ENCODE results near the gene TAS2R60. TPM values are rescaled to one million over a fixed set of nuclear protein-coding genes. Genes with fewer than 3 reads are reported as not detected.

The TAS2R60 gene
- total and polyA plus RNA-seq, 2 donors from 2014 or later, result not detected

DNA sequence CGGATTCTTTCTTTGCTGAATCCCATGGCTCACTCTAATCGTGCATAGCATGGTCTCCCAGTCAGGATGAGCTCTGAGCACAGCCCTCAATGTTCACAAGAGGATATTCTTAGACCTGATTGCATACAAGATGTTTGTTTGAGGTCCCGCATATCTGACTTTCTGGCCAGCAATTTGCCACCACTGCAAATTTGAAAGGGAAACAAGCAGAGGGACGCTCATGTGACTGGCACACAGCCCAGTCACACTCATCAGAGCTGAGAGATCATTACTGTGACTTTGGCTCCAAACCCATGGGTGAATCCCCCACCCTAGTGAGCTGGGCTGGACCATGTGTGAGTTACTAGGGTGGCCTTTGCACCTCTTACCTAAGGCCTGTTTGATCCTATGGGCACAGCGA, 44.3 kb downstream of the TAS2R60 start:
- H3K9ac ChIP-seq (ENCODE audit: low read length in 3 of 3), result no peak overlapping the region
- peak in 2 of 5 donors; percentile 37 to 82 for DNase-seq

GRCh38 chr7:143490717-143491306, 47.6 kb downstream of the TAS2R60 start:
- TF ChIP-seq CTCF (IDR thresholded peaks at IDR 0.05; ENCODE audit: borderline replicate concordance, extremely low read depth, insufficient read depth), result peak; percentile 51
- H3K36me3 ChIP-seq (ENCODE audit: control insufficient read depth in 2 of 3, insufficient read depth in 3 of 3, low read length in 3 of 3), result no peaks in the 10 kb centered on the region
- no peak overlapping the region for H3K4me3 ChIP-seq (ENCODE audit: low read length in 3 of 3)
- no peak overlapping the region for H3K9ac ChIP-seq (ENCODE audit: low read length in 3 of 3)
- peaks cover 0 to 3% (median 0%) of the 10 kb centered on the region in 3 donors for H3K4me1 ChIP-seq (ENCODE audit: control insufficient read depth in 2 of 3, insufficient read depth in 2 of 3, low read depth in 1 of 3, low read length in 3 of 3)
- no peak overlapping the region for H3K27ac ChIP-seq (ENCODE audit: low read depth in 2 of 2, low read length in 2 of 2)
- intact Hi-C loops (cut with DNase I), result no loop called here
- FAIRE-seq (no peak), DNase-seq (peak in 1 of 5 donors; percentile 27)
- no peaks in the 10 kb centered on the region for H3K9me3 ChIP-seq (ENCODE audit: control insufficient read depth in 2 of 3, insufficient read depth in 1 of 3, low read length in 3 of 3)
- H3K27me3 ChIP-seq (ENCODE audit: control insufficient read depth, insufficient read depth, low read length), result no peaks in the 10 kb centered on the region

More for the DNA sequence above, 44.3 kb downstream of the TAS2R60 start:
- Histone ChIP-seq H3K27ac (ENCODE audit: low read depth in 2 of 2, low read length in 2 of 2) (no peak overlapping the region), H3K36me3 (ENCODE audit: control insufficient read depth in 2 of 3, insufficient read depth in 3 of 3, low read length in 3 of 3) (no peaks in the 10 kb centered on the region), H3K9me3 (ENCODE audit: control insufficient read depth in 2 of 3, insufficient read depth in 1 of 3, low read length in 3 of 3) (no peaks in the 10 kb centered on the region), H3K4me3 (ENCODE audit: low read length in 3 of 3) (no peak overlapping the region), H3K4me1 (ENCODE audit: control insufficient read depth in 2 of 3, insufficient read depth in 2 of 3, low read depth in 1 of 3, low read length in 3 of 3) (peaks cover 0 to 3% (median 0%) of the 10 kb centered on the region in 3 donors), H3K27me3 (ENCODE audit: control insufficient read depth, insufficient read depth, low read length) (no peaks in the 10 kb centered on the region)
- intact Hi-C loops (cut with DNase I), result no loop called here
- no peak for FAIRE-seq
- TF ChIP-seq CTCF (IDR thresholded peaks at IDR 0.05; ENCODE audit: borderline replicate concordance, extremely low read depth, insufficient read depth), result no peak

- no peak overlapping the region for H3K9ac ChIP-seq (ENCODE audit: low read length in 3 of 3)
- H3K27me3 ChIP-seq (ENCODE audit: control insufficient read depth, insufficient read depth, low read length), result no peaks in the 10 kb centered on the region
- no peak overlapping the region for H3K27ac ChIP-seq (ENCODE audit: low read depth in 2 of 2, low read length in 2 of 2)
- peaks cover 0 to 3% (median 0%) of the 10 kb centered on the region in 3 donors for H3K4me1 ChIP-seq (ENCODE audit: control insufficient read depth in 2 of 3, insufficient read depth in 2 of 3, low read depth in 1 of 3, low read length in 3 of 3)
- no peaks in the 10 kb centered on the region for H3K9me3 ChIP-seq (ENCODE audit: control insufficient read depth in 2 of 3, insufficient read depth in 1 of 3, low read length in 3 of 3)
- H3K4me3 ChIP-seq (ENCODE audit: low read length in 3 of 3), result no peak overlapping the region
- intact Hi-C loops (cut with DNase I), result no loop called here
- FAIRE-seq (no peak), DNase-seq (no peak)
- H3K36me3 ChIP-seq (ENCODE audit: control insufficient read depth in 2 of 3, insufficient read depth in 3 of 3, low read length in 3 of 3), result no peaks in the 10 kb centered on the region
- TF ChIP-seq CTCF (IDR thresholded peaks at IDR 0.05; ENCODE audit: borderline replicate concordance, extremely low read depth, insufficient read depth), result no peak
Measured at GRCh38 chr7:143492043-143492471, 48.8 kb downstream of the TAS2R60 start.

All from kidney (tissue), 14 donors.